DOHH2 (cell line): Measurements from ENCODE around the gene THRB.

Experiments
- H3F3A ChIP-seq: fragments of 200-600 bp; sonication (generic), shearing (Covaris generic); 2 replicates; pipeline ENCODE4 v1.6.0; 2016; ENCODE audit warnings: antibody characterized with exemption, mild to moderate bottlenecking; ENCODE audit not compliant: control insufficient read depth, insufficient read depth
- H3K27ac ChIP-seq: fragments of 200-600 bp; sonication (generic); 2 replicates; pipeline ENCODE4 v1.5.1; 2014; ENCODE audit warnings: low read depth, mild to moderate bottlenecking, low read length, moderate library complexity
- H3K27me3 ChIP-seq: fragments of 200-600 bp; sonication (generic); 2 replicates; pipeline ENCODE4 v1.6.1; 2014; ENCODE audit warnings: mild to moderate bottlenecking, low read length, mixed read lengths; ENCODE audit not compliant: control insufficient read depth
- H3K36me3 ChIP-seq: fragments of 200-600 bp; sonication (generic); 2 replicates; pipeline ENCODE4 v1.6.1; 2014; ENCODE audit warnings: mild to moderate bottlenecking, low read length, moderate library complexity, mixed read lengths; ENCODE audit not compliant: control insufficient read depth
- H3K4me1 ChIP-seq: fragments of 200-600 bp; sonication (generic); 2 replicates; pipeline ENCODE4 v1.6.1; 2014; ENCODE audit warnings: mild to moderate bottlenecking, low read length, mixed read lengths; ENCODE audit not compliant: control insufficient read depth
- H3K4me2 ChIP-seq: fragments of 200-600 bp; sonication (generic); 2 replicates; pipeline ENCODE4 v1.6.0; 2014; ENCODE audit warnings: mild to moderate bottlenecking, low read length, moderate library complexity
- H3K4me3 ChIP-seq: fragments of 200-600 bp; sonication (generic); 2 replicates; pipeline ENCODE4 v1.5.1; 2014; ENCODE audit warnings: mild to moderate bottlenecking, low read length, mixed read lengths
- H3K79me2 ChIP-seq: fragments of 200-600 bp; sonication (generic); 2 replicates; pipeline ENCODE4 v1.6.1; 2014; ENCODE audit warnings: mild to moderate bottlenecking, low read length, mixed read lengths; ENCODE audit not compliant: control insufficient read depth
- H3K9me2 ChIP-seq: fragments of 200-600 bp; sonication (generic); replicated peaks from 2 replicates; pipeline ENCODE4 v1.6.1; 2014; ENCODE audit warnings: mild to moderate bottlenecking, low read length, mixed read lengths; ENCODE audit not compliant: control insufficient read depth
- H3K9me3 ChIP-seq: fragments of 200-600 bp; sonication (generic); 2 replicates; pipeline ENCODE4 v1.6.1; 2014; ENCODE audit warnings: antibody characterized with exemption, low read length, mixed read lengths; ENCODE audit not compliant: control insufficient read depth, insufficient read depth
- H4K20me1 ChIP-seq: fragments of 200-600 bp; sonication (generic); 2 replicates; pipeline ENCODE4 v1.6.0; 2014; ENCODE audit warnings: low read depth, mild to moderate bottlenecking, antibody characterized with exemption, low read length, moderate library complexity; ENCODE audit not compliant: control insufficient read depth, insufficient read depth
- CTCF ChIP-seq: fragments of 200-600 bp; sonication (generic); IDR thresholded peaks from one replicate; pipeline ENCODE4 v1.5.1; 2014; ENCODE audit warnings: antibody characterized with exemption, mild to moderate bottlenecking, low read depth, low read length; ENCODE audit not compliant: poor library complexity, severe bottlenecking
- EZH2phosphoT487 ChIP-seq: fragments of 200-600 bp; sonication (generic); IDR thresholded peaks from 2 replicates; pipeline ENCODE4 v1.6.1; 2017; ENCODE audit warnings: borderline replicate concordance, mild to moderate bottlenecking, antibody characterized with exemption, low read length, moderate library complexity, mixed read lengths

THRB gene

DNA sequence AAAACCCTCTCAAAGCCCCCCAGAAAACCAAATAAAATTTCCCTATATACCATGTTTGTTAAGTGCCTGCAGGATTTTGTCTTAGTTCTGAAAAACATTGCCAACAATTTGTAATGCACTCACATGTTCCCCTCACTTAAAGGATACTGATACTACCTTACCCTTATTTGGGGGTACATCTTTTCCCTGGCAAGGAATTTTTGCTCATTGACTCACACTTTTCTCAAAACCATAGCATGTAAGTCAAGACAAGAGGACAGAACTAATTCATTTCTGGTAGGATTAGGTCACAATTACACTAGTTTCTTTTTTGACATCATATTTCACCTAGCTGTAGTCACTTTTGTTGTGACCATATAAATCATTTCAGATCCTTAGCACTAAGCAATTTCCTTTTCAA is 222.2 kb downstream of the THRB start:
- Histone ChIP-seq H4K20me1 (no peaks in the 10 kb centered on the region), H3K27me3 (no peaks in the 10 kb centered on the region), H3K9me3 (no peaks in the 10 kb centered on the region), H3K27ac (no peak overlapping the region), H3K4me1 (no peaks in the 10 kb centered on the region), H3K9me2 (no peaks in the 10 kb centered on the region), H3K4me3 (no peak overlapping the region), H3F3A (no peaks in the 10 kb centered on the region), H3K36me3 (no peaks in the 10 kb centered on the region), H3K79me2 (no peaks in the 10 kb centered on the region), H3K4me2 (no peak overlapping the region)
- no peak for TF ChIP-seq EZH2phosphoT487
- no peak for TF ChIP-seq CTCF

- H3K27ac ChIP-seq, result no peak overlapping the region
- no peaks in the 10 kb centered on the region for H3K79me2 ChIP-seq
- no peak overlapping the region for H3K4me3 ChIP-seq
- no peaks in the 10 kb centered on the region for H3K27me3 ChIP-seq
- H3K36me3 ChIP-seq, result no peaks in the 10 kb centered on the region
- no peaks in the 10 kb centered on the region for H3F3A ChIP-seq
- H3K4me1 ChIP-seq, result no peaks in the 10 kb centered on the region
- no peaks in the 10 kb centered on the region for H3K9me2 ChIP-seq
- no peaks in the 10 kb centered on the region for H3K9me3 ChIP-seq
- TF ChIP-seq EZH2phosphoT487 (no peak), CTCF (no peak)
- no peaks in the 10 kb centered on the region for H4K20me1 ChIP-seq
- H3K4me2 ChIP-seq, result no peak overlapping the region
Measured at GRCh38 chr3:24271228-24271627, 223.4 kb downstream of the THRB start.

- H3K9me2 ChIP-seq, result no peaks in the 10 kb centered on the region
- no peaks in the 10 kb centered on the region for H3K79me2 ChIP-seq
- H3K4me2 ChIP-seq, result no peak overlapping the region
- H3K9me3 ChIP-seq, result no peaks in the 10 kb centered on the region
- H4K20me1 ChIP-seq, result no peaks in the 10 kb centered on the region
- TF ChIP-seq CTCF, result no peak
- TF ChIP-seq EZH2phosphoT487, result no peak
- H3K4me3 ChIP-seq, result no peak overlapping the region
- H3K27ac ChIP-seq, result no peak overlapping the region
- H3F3A ChIP-seq, result no peaks in the 10 kb centered on the region
- H3K36me3 ChIP-seq, result no peaks in the 10 kb centered on the region
- H3K27me3 ChIP-seq, result no peaks in the 10 kb centered on the region
- no peaks in the 10 kb centered on the region for H3K4me1 ChIP-seq
Measured at GRCh38 chr3:24270744-24271143, 223.9 kb downstream of the THRB start.

GRCh38 chr3:24270204-24270691 is 224.4 kb downstream of the THRB start:
- Histone ChIP-seq H3K27ac (no peak overlapping the region), H3K4me2 (no peak overlapping the region), H3K27me3 (no peaks in the 10 kb centered on the region), H3K9me3 (no peaks in the 10 kb centered on the region), H3K79me2 (no peaks in the 10 kb centered on the region), H3K9me2 (no peaks in the 10 kb centered on the region), H3F3A (no peaks in the 10 kb centered on the region), H4K20me1 (no peaks in the 10 kb centered on the region), H3K36me3 (no peaks in the 10 kb centered on the region), H3K4me1 (no peaks in the 10 kb centered on the region), H3K4me3 (no peak overlapping the region)
- TF ChIP-seq EZH2phosphoT487 (no peak), CTCF (no peak)
